ENCODE results near the gene CFHR4.
"Not testable (repeated sequence)": the region's sequence is repeated elsewhere in the genome, so short reads cannot be mapped to it uniquely, and the experiment has no call there.

CFHR4 gene

DNA sequence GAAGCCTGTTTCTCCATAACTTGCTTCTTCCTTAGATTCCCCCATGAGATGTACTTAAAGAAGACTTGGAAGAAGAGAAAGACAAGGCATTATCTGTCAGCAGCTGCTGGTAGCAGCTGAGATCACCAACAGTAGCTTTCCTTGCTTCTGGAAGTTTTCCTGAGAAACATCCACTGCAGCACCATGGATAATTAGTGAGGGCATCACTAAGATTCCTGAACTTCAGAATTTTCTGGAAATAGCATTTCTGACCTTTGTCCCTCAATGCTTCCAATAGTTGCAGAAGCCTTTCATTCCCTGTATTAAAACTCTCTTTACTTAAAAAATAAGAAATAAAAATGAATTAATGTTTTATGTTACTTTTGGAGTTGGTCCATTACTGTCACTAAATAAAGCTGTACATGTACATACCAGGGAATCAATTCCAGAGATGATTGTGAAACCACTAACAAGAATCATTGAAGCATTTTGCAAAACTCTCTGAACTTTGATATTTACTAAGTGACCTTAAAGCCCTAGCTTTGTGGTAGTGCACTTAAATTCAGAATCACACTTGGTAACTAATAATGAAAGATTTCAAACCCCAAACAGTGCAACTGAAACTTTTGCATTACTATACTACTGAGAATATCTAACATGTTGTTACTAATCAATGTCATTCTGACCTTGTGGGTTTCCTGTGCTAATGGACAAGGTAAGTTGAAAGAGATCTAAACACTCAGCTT, at the start of gene CFHR4:
CFHR4 (plus strand) TSS at position 538 of the 725 bp plus-strand sequence; CDS start at position 637, 99 bp downstream.
- no peak for DNase-seq (ENCODE audit: low read depth, low spot score)

GRCh38 chr1:196849613-196850492, 38.0 kb upstream of the CFHR4 start:
- not testable (repeated sequence) for DNase-seq (ENCODE audit: low read depth, low spot score)

DNA sequence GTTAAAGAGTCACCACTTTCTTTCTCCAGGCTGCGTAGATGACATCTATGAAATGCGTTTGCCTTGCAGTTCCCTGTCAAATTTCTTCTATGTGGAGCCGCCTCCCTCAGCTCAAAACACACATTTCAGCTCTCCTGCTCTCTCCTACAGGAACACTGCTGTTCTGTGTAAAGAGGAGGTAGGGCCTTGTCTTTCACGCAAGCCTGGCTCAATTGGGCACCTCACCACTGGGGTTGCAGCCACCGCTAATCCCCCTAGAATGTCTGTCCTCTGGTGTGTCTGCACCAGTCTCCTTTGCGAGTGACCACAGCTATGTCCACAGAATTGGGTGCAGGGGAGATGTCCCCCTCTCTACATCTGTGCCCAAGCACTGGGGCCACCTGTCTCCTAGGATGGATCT, 31.8 kb upstream of the CFHR4 start:
- no peak for DNase-seq (ENCODE audit: low read depth, low spot score)

DNA sequence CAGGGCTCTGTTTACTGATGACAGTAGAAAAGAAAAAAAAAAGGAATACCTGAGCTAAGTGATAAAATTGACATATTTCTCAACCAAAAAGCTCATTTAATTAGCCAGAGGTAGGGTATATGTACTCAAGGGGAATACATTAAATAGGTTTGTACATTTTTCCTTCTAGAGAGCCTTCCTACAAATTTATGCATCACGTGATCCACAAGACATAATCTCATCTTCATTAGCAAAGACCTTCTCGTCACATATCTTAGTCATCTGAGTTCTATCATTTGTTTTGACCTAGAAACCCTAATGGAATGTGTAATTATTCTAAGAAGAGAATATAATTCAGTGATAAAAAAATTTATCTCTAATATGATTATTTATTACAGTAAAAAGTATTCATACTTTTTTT, 30.7 kb upstream of the CFHR4 start:
- no peak for DNase-seq (ENCODE audit: low read depth, low spot score)

DNA sequence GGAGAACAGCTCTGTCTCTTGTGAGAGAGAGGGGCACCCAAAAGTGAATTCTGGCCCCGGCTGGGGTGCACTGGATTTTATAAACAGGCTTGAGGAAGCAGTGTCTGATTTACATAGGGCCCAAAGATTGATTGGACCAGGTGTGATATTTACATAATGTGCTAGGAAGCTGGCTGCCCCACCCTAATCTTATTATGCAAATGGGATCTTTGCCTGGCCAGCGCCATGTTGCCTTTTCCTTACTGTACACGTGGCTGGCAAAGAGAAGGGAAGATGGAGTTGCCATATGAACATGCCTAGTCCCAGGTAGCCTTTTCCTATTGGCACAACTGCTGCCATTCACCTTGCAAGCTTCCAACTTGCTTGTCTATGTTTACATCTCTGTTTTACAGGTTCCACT, 29.0 kb upstream of the CFHR4 start:
- no peak for DNase-seq (ENCODE audit: low read depth, low spot score)

- no peak for DNase-seq (ENCODE audit: low read depth, low spot score)
Observed at GRCh38 chr1:196860323-196860884, 27.4 kb upstream of the CFHR4 start.

DNA sequence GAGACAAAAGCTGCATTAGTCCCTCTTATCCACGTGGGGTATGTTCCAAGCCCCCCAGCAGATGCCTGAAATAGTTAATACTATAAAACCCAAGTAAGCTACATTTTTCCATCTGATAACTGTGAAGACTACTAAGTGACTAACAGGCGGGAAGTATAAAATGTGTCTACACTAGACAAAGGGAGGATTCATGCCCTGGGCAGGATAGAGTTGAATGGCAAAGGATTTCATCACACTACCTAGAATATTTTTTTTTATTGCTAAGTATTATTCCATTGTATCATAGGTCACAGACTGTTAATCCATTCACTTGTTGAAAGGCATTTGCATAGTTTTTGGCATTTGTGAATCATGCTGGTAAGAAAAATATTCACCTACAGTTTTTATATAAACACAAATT, 26.4 kb upstream of the CFHR4 start:
- DNase-seq (ENCODE audit: low read depth, low spot score) = no peak

GRCh38 chr1:196866974-196867373, 20.9 kb upstream of the CFHR4 start:
- DNase-seq (ENCODE audit: low read depth, low spot score) = no peak

DNA sequence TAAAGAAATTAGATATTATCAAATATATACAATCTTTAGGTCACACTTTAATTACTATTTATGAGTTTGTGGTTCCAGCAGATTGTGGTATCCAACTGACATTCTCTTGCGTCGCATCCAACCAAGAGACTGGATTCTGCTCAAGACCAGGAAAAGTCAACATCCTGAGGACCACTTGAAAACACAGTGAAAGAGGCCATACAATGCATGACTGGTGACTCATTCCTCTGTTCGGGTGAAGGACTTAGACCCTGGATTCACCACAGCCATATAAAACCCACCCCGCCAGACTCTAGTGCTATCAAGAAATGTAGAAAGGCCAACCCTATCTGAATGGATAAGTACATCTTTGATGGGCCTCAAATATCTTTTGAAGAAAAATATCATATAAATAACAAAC, 14.5 kb upstream of the CFHR4 start:
- DNase-seq (ENCODE audit: low read depth, low spot score) = no peak

GRCh38 chr1:196875935-196876334, 11.9 kb upstream of the CFHR4 start:
- DNase-seq (ENCODE audit: low read depth, low spot score) = no peak

GRCh38 chr1:196877964-196878363, 9.9 kb upstream of the CFHR4 start:
- peak; percentile 47 for DNase-seq (ENCODE audit: low read depth, low spot score)

DNA sequence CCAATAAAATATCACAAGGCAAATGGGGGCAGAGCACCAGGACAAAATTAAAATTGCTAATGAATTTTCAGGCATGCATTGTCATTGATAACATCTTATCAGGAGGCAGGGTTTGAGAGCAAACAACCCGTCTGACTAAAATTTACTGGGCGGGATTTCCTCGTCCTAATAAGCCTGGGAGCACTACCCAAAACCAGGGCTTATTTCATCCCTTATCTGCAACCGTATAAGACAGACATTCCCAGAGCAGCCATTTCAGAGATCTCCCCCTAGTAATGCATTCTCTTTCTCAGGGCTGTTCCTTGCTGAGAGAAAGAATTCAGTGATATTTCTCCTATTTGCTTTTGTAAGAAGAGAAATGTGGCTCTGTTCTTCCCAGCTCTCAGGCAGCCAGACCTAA, 1.3 kb upstream of the CFHR4 start:
- DNase-seq (ENCODE audit: low read depth, low spot score) = peak; percentile 3

DNA sequence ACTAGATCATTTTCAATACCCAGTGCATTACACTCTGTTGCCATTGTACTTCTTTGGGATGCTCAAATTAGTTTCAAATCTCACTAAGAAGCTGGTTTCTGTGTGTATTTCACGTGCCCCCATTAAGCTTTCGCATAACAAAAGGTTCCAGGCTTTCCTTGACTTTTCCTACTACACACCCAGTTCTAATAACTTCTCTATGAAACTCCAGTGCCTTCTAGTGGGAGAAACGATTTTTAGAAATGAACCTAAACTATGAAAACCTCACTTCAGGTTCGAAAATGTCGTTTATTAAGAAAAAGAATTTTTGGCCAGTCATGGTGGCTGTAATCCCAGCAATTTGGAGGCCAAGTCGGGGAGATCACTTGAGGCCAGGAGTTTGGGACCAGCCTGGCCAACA, 2.8 kb downstream of the CFHR4 start:
- no peak for DNase-seq (ENCODE audit: low read depth, low spot score)

DNA sequence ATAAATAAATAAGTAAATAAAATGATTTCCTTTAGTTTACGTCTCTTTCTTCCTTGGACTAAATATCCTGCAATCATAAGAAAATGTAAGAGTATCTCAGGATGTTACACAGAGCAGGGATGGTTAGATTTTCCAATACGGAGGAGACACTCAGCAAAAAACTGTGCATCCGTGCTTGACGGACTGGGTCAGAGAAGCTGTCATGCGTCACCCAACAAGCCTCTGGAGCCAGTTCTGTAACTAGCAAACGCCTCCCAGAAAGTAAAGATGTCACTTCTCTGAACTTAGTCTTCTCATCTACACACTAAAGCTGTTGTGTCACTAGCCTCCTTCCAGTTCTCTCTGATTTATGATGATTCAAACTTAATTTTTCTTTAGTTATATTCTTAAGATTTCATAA, 3.4 kb downstream of the CFHR4 start:
- no peak for DNase-seq (ENCODE audit: low read depth, low spot score)

DNA sequence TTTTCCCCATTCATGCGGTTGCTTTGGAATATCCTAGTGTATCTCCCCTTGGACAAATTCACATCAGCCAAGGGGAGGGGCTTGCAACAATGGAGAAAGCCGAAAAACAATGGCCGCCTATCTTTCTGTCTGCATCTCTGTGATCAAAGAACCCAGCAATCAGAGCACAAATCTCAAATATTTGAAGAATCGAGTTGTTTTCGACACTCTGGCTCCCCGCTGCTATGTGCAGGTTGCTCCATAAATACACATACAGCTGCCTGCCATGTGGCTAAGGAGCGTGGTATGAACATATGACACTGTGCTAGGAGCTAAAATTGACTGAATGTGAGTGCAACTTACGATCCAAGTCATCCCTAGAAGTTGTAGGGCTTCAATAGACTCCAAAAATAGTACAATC, 8.5 kb downstream of the CFHR4 start:
- no peak for DNase-seq (ENCODE audit: low read depth, low spot score)

DNA sequence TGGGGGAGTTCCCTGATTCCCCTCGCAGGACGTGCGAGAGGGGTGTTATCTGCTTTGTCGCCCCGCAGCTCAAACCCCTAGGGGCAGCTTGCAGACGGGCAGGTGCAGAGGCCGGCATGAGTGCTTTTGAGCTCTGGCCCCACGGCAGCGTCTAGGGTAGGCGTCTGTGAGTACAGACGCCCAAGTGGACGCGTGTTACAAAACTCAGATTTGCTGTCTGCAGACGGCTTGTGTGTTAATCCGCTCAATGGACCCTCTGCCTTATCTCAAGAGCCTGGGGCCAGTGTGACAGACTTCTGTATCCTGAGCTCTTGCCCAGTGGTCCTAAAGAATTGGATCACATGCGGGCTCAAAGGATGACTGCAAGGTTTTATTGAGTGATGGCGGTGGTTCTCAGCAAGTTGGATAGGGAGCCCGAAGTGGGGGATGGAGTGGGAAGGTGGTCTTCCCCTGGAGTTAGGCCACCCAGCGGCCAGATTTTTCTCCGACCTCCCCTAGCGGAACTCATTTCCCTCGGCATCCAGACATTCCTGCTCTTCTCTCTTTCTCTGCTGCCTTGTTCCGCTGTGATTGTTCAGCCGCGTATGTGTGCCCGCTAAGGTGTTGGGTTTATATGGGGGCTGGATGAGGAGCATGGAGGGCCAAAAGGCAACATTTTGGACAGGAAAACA, 9.4 kb downstream of the CFHR4 start:
- DNase-seq (ENCODE audit: low read depth, low spot score) = peak; percentile 64

DNA sequence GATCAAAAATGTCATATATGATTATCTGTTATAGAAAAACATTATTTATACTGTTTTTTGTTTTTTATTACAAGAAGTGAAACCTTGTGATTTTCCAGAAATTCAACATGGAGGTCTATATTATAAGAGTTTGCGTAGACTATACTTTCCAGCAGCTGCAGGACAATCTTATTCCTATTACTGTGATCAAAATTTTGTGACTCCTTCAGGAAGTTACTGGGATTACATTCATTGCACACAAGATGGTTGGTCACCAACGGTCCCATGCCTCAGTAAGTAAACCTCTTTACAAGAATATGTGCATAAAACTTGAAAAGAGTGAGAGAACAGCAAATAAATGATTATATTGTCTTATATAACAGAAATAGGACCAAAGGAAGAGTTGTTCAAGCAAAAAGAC, 14.5 kb downstream of the CFHR4 start:
- DNase-seq (ENCODE audit: low read depth, low spot score) = no peak

- no peak for DNase-seq (ENCODE audit: low read depth, low spot score)
Observed at GRCh38 chr1:196910215-196910614, 22.4 kb downstream of the CFHR4 start.

DNA sequence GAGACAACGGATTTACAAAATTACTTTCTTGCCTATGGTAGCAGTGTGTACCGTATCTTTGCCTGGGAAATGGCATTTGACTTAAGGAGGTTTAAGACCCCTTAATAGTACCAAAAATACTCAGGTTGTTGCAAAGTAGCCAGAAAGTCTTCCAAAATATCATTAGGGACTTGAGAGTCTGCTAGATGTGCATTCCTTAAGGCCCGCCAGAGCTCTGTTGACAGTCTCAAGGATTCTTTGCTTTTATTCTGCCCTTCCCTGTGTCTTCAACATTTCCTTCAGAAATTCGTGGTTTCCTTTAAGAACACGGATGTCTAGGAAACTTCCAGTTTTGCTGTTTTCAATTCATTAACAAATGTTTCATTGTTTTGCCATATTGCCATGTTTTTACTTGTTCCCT, 24.4 kb downstream of the CFHR4 start:
- DNase-seq (ENCODE audit: low read depth, low spot score) = not testable (repeated sequence)

DNA sequence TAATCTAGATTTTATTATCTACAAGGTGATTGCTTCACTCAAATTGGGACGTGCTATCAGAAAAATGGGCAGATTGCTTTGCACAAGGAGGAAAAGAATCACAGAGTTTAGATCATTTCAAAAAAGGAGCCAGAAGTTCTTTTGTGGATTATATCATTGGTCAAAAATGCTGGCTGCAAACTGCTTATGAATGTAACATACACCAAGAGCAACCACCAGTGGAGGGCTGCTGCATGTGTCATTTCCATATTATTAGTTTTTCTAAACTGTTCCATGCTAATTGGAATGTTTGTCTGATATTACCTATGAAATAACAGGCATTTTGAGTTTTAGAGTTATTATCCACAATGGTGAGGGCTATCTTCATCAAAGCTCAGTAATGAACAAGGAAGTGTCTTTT, 39.0 kb downstream of the CFHR4 start:
- not testable (repeated sequence) for DNase-seq (ENCODE audit: low read depth, low spot score)

DNA sequence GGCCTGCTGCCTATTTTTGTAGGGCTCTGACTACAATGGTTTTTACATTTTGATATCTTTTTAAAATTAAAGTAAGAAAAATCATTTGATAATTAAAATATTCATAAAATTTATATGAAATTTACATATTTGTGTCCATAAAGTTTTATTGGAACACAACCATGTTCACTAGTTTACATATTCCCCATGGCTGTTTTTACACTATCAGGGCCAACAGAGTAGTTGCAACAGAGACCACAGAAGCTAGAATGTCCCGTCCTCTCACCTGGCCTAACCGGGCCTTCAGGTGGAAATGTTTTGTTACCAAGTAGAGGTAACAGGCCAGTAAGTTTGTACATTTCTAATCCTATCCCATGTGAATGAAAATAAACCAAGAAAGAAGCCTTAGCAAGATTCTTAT, 45.0 kb downstream of the CFHR4 start:
- DNase-seq (ENCODE audit: low read depth, low spot score) = not testable (repeated sequence)
